Right lobe of liver (tissue), 4 donors: ENCODE measurements around the gene PCGF6.

Experiments used
- POLR2A ChIP-seq: fragments of 450-650 bp; IDR thresholded peaks from one replicate; pipeline ENCODE4 v1.6.1; 2017; ENCODE audit warnings: antibody characterized with exemption, mild to moderate bottlenecking
- TF ChIP-seq, protein P1 (sequence below), 4 donors: fragments of 200-600 bp in 3 of 4; fragments of 450-650 bp in 1 of 4; IDR thresholded peaks; one replicate each; pipeline versions ENCODE4 v1.5.1 to v1.8.0; 2016 to 2022; ENCODE audit warnings: antibody characterized with exemption in 4 of 4, mild to moderate bottlenecking in 2 of 4
- donor health status: DM: no; HTN: no; CAD: no.
- donor health status: DM: no; HTN: no; CAD: no.
- donor health status: DM: no; HTN: yes; CAD: no.

DNA sequence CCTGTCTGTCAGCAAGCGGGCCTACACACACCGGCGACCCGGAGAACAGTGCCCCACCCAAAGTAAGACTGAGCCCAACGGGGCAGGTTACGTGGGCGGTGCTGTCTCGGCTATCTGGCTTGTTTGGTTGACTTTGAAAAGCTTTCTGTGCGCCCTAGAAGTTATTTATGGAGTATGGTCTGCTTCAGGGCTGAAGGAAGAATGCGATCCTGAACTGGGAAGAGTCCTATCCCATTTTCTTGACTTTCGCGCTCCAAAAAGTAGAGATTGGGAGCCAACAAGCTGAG is 72.5 kb downstream of the PCGF6 start:
- no peak for TF ChIP-seq POLR2A
- TF ChIP-seq, protein P1, sequence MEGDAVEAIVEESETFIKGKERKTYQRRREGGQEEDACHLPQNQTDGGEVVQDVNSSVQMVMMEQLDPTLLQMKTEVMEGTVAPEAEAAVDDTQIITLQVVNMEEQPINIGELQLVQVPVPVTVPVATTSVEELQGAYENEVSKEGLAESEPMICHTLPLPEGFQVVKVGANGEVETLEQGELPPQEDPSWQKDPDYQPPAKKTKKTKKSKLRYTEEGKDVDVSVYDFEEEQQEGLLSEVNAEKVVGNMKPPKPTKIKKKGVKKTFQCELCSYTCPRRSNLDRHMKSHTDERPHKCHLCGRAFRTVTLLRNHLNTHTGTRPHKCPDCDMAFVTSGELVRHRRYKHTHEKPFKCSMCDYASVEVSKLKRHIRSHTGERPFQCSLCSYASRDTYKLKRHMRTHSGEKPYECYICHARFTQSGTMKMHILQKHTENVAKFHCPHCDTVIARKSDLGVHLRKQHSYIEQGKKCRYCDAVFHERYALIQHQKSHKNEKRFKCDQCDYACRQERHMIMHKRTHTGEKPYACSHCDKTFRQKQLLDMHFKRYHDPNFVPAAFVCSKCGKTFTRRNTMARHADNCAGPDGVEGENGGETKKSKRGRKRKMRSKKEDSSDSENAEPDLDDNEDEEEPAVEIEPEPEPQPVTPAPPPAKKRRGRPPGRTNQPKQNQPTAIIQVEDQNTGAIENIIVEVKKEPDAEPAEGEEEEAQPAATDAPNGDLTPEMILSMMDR (IDR thresholded peaks at IDR 0.05) = no peak
